ENCODE measurements around the gene TMEM158.

The TMEM158 gene

DNA sequence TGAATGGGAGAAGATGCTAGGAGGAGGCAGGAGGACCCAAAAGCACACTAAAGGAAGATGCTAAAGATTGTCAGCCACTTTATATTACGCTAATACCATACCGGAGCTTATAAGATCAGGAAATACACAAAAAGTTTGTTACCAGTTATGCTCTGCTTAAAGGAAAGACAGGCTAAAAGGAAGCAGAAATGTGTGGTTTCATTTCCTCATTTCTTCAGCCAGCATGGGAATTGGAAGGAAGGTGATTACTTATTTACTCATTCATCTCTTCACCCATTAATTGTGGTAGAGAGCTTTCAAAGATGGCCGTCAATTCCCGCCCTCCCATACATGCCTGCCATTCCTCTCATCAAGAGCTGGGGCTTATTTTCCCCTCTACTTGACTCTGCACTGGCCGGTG, 26.7 kb upstream of the TMEM158 start:
- DNase-seq (ENCODE audit: low read depth, low spot score) = no peak
- POLR2A ChIA-PET = interaction anchor here (1.1 kb wide), 1 partner anchor 10 kb away, joined by 3 read pairs; no protein-coding TSS in a partner anchor
- no peak overlapping the region for H3K4me3 ChIP-seq (ENCODE audit: low read depth, low read length)
- CTCF ChIA-PET = interaction anchor here (1.9 kb wide), 1 partner anchor 9 kb away, joined by 4 read pairs; no protein-coding TSS in a partner anchor
- TF ChIP-seq, protein P1, sequence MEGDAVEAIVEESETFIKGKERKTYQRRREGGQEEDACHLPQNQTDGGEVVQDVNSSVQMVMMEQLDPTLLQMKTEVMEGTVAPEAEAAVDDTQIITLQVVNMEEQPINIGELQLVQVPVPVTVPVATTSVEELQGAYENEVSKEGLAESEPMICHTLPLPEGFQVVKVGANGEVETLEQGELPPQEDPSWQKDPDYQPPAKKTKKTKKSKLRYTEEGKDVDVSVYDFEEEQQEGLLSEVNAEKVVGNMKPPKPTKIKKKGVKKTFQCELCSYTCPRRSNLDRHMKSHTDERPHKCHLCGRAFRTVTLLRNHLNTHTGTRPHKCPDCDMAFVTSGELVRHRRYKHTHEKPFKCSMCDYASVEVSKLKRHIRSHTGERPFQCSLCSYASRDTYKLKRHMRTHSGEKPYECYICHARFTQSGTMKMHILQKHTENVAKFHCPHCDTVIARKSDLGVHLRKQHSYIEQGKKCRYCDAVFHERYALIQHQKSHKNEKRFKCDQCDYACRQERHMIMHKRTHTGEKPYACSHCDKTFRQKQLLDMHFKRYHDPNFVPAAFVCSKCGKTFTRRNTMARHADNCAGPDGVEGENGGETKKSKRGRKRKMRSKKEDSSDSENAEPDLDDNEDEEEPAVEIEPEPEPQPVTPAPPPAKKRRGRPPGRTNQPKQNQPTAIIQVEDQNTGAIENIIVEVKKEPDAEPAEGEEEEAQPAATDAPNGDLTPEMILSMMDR (IDR thresholded peaks at IDR 0.05; ENCODE audit: insufficient read depth, low read length, missing control alignments) = no peak

DNA sequence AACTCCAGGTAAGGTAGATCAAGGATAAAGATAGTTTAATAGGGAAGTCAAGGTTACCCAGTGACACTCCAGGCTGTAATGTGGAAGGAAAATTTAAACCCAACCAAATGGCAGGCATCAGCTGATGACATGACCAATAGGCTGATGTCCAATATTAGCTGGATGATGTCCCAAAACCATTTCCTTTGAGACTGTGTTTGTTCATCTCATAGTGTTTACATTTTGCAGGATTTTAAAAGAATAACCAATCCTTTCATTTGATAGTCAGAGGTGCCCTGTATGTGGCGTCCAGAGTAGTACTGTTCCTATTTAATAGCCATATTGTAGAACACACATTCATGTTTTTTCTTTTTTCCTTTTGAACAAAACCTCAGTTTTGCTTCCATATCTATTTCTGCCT, 23.3 kb upstream of the TMEM158 start:
- ChIA-PET CTCF (no interaction called here), POLR2A (no interaction called here)
- no peak for DNase-seq (ENCODE audit: low read depth, low spot score)
- TF ChIP-seq, protein P1 (IDR thresholded peaks at IDR 0.05; ENCODE audit: insufficient read depth, low read length, missing control alignments) = no peak
- no peak overlapping the region for H3K4me3 ChIP-seq (ENCODE audit: low read depth, low read length)

DNA sequence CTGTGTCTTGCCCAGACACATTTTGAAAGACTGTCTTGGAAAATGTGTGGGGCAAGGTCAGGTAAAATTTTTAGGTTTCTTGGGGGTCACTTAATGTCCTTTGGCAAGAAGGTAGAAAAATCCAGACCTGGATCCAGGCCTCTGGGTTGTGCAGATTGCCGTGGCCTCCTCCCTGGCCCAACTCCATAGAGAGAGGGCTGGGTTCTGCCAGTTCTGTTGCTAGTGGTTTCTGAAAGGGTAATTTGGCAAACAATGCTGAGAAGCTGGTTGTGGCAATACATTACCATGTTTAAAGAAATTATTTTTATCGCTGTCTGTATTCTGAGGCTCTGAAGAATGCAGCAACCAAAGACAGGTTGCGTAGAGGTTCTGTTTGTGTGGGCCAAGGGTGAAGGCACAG, 20.2 kb upstream of the TMEM158 start:
- ChIA-PET POLR2A (no interaction called here), CTCF (no interaction called here)
- no peak overlapping the region for H3K4me3 ChIP-seq (ENCODE audit: low read depth, low read length)
- TF ChIP-seq, protein P1 (IDR thresholded peaks at IDR 0.05; ENCODE audit: insufficient read depth, low read length, missing control alignments) = no peak
- no peak for DNase-seq (ENCODE audit: low read depth, low spot score)

DNA sequence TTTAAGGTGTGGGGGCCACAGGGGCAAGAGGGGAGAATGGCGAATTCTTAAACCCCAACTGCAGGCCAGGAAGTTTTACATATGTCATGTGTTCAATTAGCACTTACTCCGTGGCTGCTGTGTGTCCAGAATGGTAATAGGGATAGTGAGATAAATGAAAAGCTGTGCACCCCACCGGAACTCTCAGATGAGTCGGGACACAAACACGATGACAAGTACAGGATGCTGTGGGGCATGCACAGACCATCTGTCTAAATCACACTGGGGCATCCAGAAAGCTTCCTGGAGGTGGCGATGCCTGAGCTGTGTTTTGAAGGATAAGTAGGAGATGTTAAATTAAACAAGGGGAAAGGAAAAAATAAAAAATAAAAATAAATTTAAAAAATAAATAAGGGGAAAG, 18.3 kb upstream of the TMEM158 start:
- CTCF ChIA-PET = interaction anchor here (1.2 kb wide), 1 partner anchor 207 kb away, joined by 3 read pairs; no protein-coding TSS in a partner anchor
- no peak overlapping the region for H3K4me3 ChIP-seq (ENCODE audit: low read depth, low read length)
- DNase-seq (ENCODE audit: low read depth, low spot score) = no peak
- TF ChIP-seq, protein P1 (IDR thresholded peaks at IDR 0.05; ENCODE audit: insufficient read depth, low read length, missing control alignments) = no peak
- POLR2A ChIA-PET = no interaction called here

DNA sequence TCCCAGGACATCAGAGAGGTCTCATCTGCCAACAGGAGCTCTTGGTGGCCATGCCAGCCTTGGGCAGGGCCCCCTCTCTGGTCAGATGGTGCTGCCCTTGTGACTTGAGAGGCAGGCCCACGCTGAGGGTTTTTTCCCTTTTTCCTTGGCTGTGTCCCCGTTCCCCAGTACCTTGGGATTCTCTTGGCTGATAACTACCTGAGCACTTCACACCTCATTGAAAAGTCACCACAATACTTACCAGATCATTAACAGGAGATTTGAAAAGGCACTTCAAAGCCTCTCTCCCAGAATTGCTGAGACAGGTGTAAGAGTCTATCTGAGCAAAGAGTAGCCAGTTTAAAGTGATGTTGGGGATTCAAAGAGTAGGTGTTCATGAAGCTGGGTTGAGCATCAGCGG, 15.1 kb upstream of the TMEM158 start:
- DNase-seq (ENCODE audit: low read depth, low spot score) = no peak
- ChIA-PET POLR2A (no interaction called here), CTCF (no interaction called here)
- H3K4me3 ChIP-seq (ENCODE audit: low read depth, low read length) = no peak overlapping the region
- TF ChIP-seq, protein P1 (IDR thresholded peaks at IDR 0.05; ENCODE audit: insufficient read depth, low read length, missing control alignments) = no peak

DNA sequence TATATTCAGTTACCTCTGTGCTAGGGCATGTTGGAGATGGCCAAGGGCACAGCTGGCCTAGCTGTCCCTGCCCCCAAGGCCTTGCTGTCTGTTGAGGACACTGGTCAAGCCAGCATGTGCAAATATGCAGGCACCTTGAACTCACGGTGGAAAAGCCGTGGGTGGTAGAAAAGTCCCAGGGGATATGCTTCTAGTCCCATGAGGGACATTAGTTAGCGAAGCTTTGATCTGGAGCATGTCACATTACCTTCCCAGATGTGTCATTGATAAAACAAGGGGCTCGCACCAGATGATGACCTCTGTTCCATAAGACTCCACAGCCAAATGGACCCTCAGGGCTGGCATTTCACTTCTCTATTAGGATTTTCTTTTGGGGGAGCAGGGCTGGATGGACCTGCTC, 14.2 kb upstream of the TMEM158 start:
- TF ChIP-seq, protein P1 (IDR thresholded peaks at IDR 0.05; ENCODE audit: insufficient read depth, low read length, missing control alignments) = no peak
- ChIA-PET CTCF (no interaction called here), POLR2A (no interaction called here)
- no peak overlapping the region for H3K4me3 ChIP-seq (ENCODE audit: low read depth, low read length)
- DNase-seq (ENCODE audit: low read depth, low spot score) = no peak

All from AG04449 (cell line).